Activated naive CD4-positive, alpha-beta T cell treated with anti-CD3 and anti-CD28 coated beads for 36 hours (primary cell): Measurements from ENCODE around the gene IL1RAPL2. TPM values are rescaled to one million over a fixed set of nuclear protein-coding genes. Genes with fewer than 3 reads are reported as not detected.
"Not testable (repeated sequence)": the region's sequence is repeated elsewhere in the genome, so short reads cannot be mapped to it uniquely, and the experiment has no call there.

Experiments used
- CTCF ChIA-PET: fragments of 350-600 bp; sonication (Branson Sonifier 250); formaldehyde crosslinking; loops from one replicate; lab custom pipeline; 2021; ENCODE audit warnings: antibody characterized with exemption; lab: Charles Lee
- DNase-seq: peaks from one replicate; pipeline ENCODE4 v3.0.0-alpha.2; 2020
- H3K27ac Mint-ChIP-seq: one replicate; pipeline ENCODE4 v1.8.0; 2021; ENCODE audit warnings: mild to moderate bottlenecking, mixed read lengths
- H3K27me3 Mint-ChIP-seq: one replicate; pipeline ENCODE4 v1.8.0; 2021; ENCODE audit warnings: low read depth, mixed read lengths
- H3K36me3 Mint-ChIP-seq: one replicate; pipeline ENCODE4 v1.8.0; 2021; ENCODE audit warnings: low read depth, mixed read lengths
- H3K4me1 Mint-ChIP-seq: one replicate; pipeline ENCODE4 v1.8.0; 2021; ENCODE audit warnings: low read depth, mixed read lengths
- H3K4me3 Mint-ChIP-seq: one replicate; pipeline ENCODE4 v1.8.0; 2021; ENCODE audit warnings: mild to moderate bottlenecking, moderate library complexity, mixed read lengths
- H3K9me3 Mint-ChIP-seq: one replicate; pipeline ENCODE4 v1.8.0; 2021; ENCODE audit warnings: mixed read lengths
- intact Hi-C: fragments of 100-400 bp; cut with micrococcal nuclease; formaldehyde crosslinking; loops from one replicate; pipeline ENCODE4 v1.15.1; 2023
- total RNA-seq, 2 experiments: library from RNA; stranded (reverse); gene quantifications; one replicate each; pipeline ENCODE4 v1.2.3, GENCODE V29; 2021

IL1RAPL2 gene
- total RNA-seq, 2 experiments from 2014 or later, result not detected

DNA sequence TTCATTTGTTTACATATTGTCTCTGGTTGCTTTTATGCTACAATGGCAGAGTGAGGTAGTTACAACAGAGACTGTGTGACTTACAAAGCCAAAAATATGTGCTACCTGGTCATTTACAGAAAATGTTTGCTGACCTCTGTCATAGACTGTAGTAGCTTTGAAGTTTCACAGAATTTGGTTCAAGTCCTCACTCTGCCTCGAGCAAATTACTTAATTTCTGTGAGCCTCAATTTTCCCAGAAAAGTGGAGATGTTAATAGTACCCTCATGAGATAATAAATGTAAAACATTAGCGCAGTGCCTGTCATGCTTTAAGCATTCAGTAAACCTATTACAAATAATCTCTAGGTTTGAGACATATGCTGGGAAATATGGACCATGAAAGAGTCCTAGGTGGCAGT, 1237.9 kb downstream of the IL1RAPL2 start:
- DNase-seq, result no peak
- no peak overlapping the region for H3K27ac Mint-ChIP-seq
- peaks cover 9% of the 10 kb centered on the region for H3K9me3 Mint-ChIP-seq
- intact Hi-C loops, result no loop called here
- no peaks in the 10 kb centered on the region for H3K36me3 Mint-ChIP-seq
- CTCF ChIA-PET, result no interaction called here
- H3K27me3 Mint-ChIP-seq, result no peaks in the 10 kb centered on the region
- H3K4me3 Mint-ChIP-seq, result no peak overlapping the region
- no peaks in the 10 kb centered on the region for H3K4me1 Mint-ChIP-seq

DNA sequence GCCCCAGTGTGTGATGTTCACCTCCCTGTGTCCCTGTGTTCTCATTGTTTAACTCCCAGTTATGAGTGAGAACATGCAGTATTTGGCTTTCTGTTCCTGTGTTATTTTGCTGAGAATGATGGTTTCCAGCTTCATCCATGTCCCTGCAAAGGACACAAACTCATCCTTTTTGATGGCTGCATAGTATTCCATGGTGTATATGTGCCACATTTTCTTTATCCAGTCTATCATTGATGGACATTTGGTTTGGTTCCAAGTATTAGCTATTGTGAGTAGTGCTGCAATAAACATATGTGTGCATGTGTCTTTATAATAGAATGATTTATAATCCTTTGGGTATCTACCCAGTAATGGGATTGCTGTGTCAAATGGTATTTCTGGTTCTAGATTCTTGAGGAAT, 1239.7 kb downstream of the IL1RAPL2 start:
- H3K4me1 Mint-ChIP-seq, CTCF ChIA-PET, H3K27me3 Mint-ChIP-seq, DNase-seq, intact Hi-C loops, H3K36me3 Mint-ChIP-seq, H3K27ac Mint-ChIP-seq, H3K4me3 Mint-ChIP-seq: not testable (repeated sequence)
- H3K9me3 Mint-ChIP-seq, result peaks cover 15% of the 10 kb centered on the region

DNA sequence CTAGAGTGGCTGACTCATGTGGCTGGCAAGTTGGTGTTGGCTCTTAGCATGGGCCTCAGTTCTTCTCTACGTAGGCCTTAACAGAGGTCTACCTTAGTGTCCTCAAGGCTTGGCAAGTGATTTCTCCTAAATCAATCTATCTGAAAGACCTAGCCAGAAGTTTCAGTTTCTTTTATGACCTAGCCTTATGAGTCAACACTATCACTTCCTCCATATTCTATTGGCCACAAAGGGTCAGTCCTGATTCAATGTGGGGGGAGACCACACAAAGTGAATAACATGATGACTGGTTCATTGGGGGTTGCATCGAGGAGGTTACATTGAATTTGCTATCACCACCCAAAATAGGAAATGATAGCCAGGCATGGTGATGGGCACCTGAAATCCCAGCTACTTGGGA, 1250.5 kb downstream of the IL1RAPL2 start:
- H3K27me3 Mint-ChIP-seq, result peaks cover 9% of the 10 kb centered on the region
- no peaks in the 10 kb centered on the region for H3K9me3 Mint-ChIP-seq
- intact Hi-C loops, result no loop called here
- H3K4me3 Mint-ChIP-seq, result no peak overlapping the region
- CTCF ChIA-PET, result no interaction called here
- no peak for DNase-seq
- H3K36me3 Mint-ChIP-seq, result peaks cover 1% of the 10 kb centered on the region
- H3K4me1 Mint-ChIP-seq, result no peaks in the 10 kb centered on the region
- H3K27ac Mint-ChIP-seq, result no peak overlapping the region
